Sigmoid colon (tissue), 7 donors: ENCODE data around the gene MRC2. TPM values are rescaled to one million over a fixed set of nuclear protein-coding genes. Genes with fewer than 3 reads are reported as not detected.

Experiments used
- DNase-seq: peaks from one replicate; pipeline ENCODE4 v3.0.0-alpha.2; 2019
- H3K27ac ChIP-seq, 4 donors: fragments of 200-600 bp; sonication (generic); one replicate each; pipeline ENCODE4 v1.5.1; 2016 to 2019; ENCODE audit warnings: mild to moderate bottlenecking in 1 of 4
- H3K27me3 ChIP-seq, 3 donors: fragments of 200-600 bp; sonication (generic); one replicate each; pipeline ENCODE4 v1.5.1; 2019; ENCODE audit warnings: mild to moderate bottlenecking in 1 of 3
- H3K36me3 ChIP-seq, 4 donors: fragments of 200-600 bp; sonication (generic); one replicate each; pipeline ENCODE4 v1.5.1; 2016 to 2019
- H3K4me1 ChIP-seq, 4 donors: fragments of 200-600 bp; sonication (generic); one replicate each; pipeline ENCODE4 v1.5.1; 2017 to 2019
- H3K4me3 ChIP-seq, 4 donors: fragments of 200-600 bp; sonication (generic); one replicate each; pipeline ENCODE4 v1.5.1; 2017 to 2019; ENCODE audit warnings: mild to moderate bottlenecking in 2 of 4, moderate library complexity in 1 of 4
- H3K9me3 ChIP-seq, 4 donors: fragments of 200-600 bp in 3 of 4; sonication (generic) in 3 of 4; one replicate each; pipeline versions ENCODE4 v1.5.1 to v1.6.1; 2013 to 2019
- CTCF ChIP-seq, 4 experiments: fragments of 450-650 bp in 3 of 4; fragments of 200-600 bp in 1 of 4; IDR thresholded peaks; one replicate each; pipeline ENCODE4 v1.5.1; 2016 to 2019; ENCODE audit warnings: antibody characterized with exemption in 4 of 4, mild to moderate bottlenecking in 3 of 4, moderate library complexity in 2 of 4
- EP300 ChIP-seq, 4 donors: sonication (generic); formaldehyde crosslinking; IDR thresholded peaks; one replicate each; pipeline ENCODE4 v1.6.1; 2017; ENCODE audit warnings: antibody characterized with exemption in 4 of 4
- POLR2A ChIP-seq, 2 donors: fragments of 450-650 bp; IDR thresholded peaks; one replicate each; pipeline ENCODE4 v1.6.1; 2016; ENCODE audit warnings: antibody characterized with exemption in 2 of 2, mild to moderate bottlenecking in 2 of 2, moderate library complexity in 2 of 2
- POLR2AphosphoS5 ChIP-seq, 4 donors: sonication (generic); formaldehyde crosslinking; IDR thresholded peaks; one replicate each; pipeline ENCODE4 v1.6.1; 2017; ENCODE audit warnings: antibody characterized with exemption in 4 of 4
- WGBS, 2 donors: extraction: QIAGEN DNeasy Blood & Tissue Kit; methylation state at CpG; one replicate each; pipeline ENCODE4 v1.1.7; 2013; 5-methylcytosine and 5-hydroxymethylcytosine counted together
- intact Hi-C: fragments of 100-400 bp; cut with DNase I; formaldehyde crosslinking; loops from one replicate; pipeline ENCODE4 v1.15.1; 2023
- polyA plus RNA-seq, 3 donors: library from polyadenylated mRNA; stranded (reverse); fragments of 200-250 nt; gene quantifications; one replicate each; pipeline ENCODE4 v1.2.3, GENCODE V29; 2013
- total RNA-seq, 4 donors: library from RNA; depleted of rRNA; stranded (reverse); fragments of >200 nt; gene quantifications; one replicate each; pipeline ENCODE4 v1.1.0, GENCODE V29; 2016
- donor health status: healthy with polysubstance abuse.
- donor health status: Bipolar disorder and iron deficiency.
- donor health status: healthy.

Gene MRC2
- total and polyA plus RNA-seq, 7 donors: 2.5 to 94.4 (median 19.6) TPM

- DNase-seq: no peak
- Histone ChIP-seq H3K4me3 (no peak overlapping the region), H3K36me3 (no peaks in the 10 kb centered on the region), H3K27me3 (peaks cover 8 to 35% (median 30%) of the 10 kb centered on the region in 3 donors), H3K4me1 (peaks cover 0 to 31% (median 20%) of the 10 kb centered on the region in 4 donors), H3K27ac (peak overlapping the region in 1 of 4 donors; percentile 46), H3K9me3 (no peaks in the 10 kb centered on the region)
- whole genome bisulfite sequencing, 2 donors: 77 to 85% methylated on average over 19 of the region's 19 CpGs
- TF ChIP-seq EP300 (IDR thresholded peaks at IDR 0.05) (no peak), CTCF (IDR thresholded peaks at IDR 0.05) (no peak)
- intact Hi-C loops: no loop called here
Observed at GRCh38 chr17:62625184-62625869, 2.1 kb upstream of the MRC2 start.

- no peak for TF ChIP-seq POLR2AphosphoS5 (IDR thresholded peaks at IDR 0.05)
- no peak for TF ChIP-seq CTCF (IDR thresholded peaks at IDR 0.05)
- no peak for TF ChIP-seq EP300 (IDR thresholded peaks at IDR 0.05)
- no peak for TF ChIP-seq POLR2A (IDR thresholded peaks at IDR 0.05)
- no peaks in the 10 kb centered on the region for H3K9me3 ChIP-seq
- H3K36me3 ChIP-seq: no peaks in the 10 kb centered on the region
- intact Hi-C loops: no loop called here
- 75 to 81% methylated on average over 4 of the region's 4 CpGs for WGBS, 2 donors
- peaks cover 0 to 31% (median 20%) of the 10 kb centered on the region in 4 donors for H3K4me1 ChIP-seq
- peak overlapping the region in 3 of 4 donors; percentile 6 to 66 (median 46) for H3K27ac ChIP-seq
- no peak overlapping the region for H3K4me3 ChIP-seq
- no peak for DNase-seq
- H3K27me3 ChIP-seq: peaks cover 8 to 35% (median 30%) of the 10 kb centered on the region in 3 donors
Observed at GRCh38 chr17:62625870-62626200, 1.6 kb upstream of the MRC2 start.

DNA sequence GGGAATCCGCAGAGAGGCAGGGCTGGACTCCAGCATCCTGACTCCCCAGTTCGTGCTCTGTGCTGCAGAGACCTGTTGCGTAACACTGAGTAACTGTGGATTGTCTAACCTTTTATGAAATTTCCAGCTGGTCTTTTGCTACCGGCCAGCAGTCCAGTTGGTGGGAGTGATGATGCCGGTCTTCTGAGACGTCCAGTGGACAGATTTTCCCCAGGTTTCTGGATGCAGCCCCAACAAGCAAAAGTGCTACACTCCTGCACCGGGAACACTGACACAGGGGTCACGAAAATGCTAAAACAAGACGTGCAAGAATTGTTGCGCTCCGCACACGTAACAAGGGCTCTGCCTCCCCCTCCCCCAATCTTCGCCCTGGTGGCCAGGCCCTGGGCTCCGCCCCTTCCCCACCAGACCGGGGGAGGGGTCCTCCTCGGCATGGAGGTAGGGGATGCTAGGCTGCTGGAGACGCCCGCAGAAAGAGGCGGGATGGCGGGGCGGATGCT lies 701 bp upstream of the MRC2 start:
- peaks cover 8 to 35% (median 30%) of the 10 kb centered on the region in 3 donors for H3K27me3 ChIP-seq
- DNase-seq: peak; percentile 92
- intact Hi-C loops: no loop called here

GRCh38 chr17:62627904-62628633 lies 599 bp downstream of the MRC2 start:
- no peaks in the 10 kb centered on the region for H3K36me3 ChIP-seq
- no peaks in the 10 kb centered on the region for H3K9me3 ChIP-seq
- H3K4me1 ChIP-seq: peaks cover 0 to 34% (median 20%) of the 10 kb centered on the region in 4 donors
- DNase-seq: peak; percentile 87
- peaks cover 8 to 35% (median 30%) of the 10 kb centered on the region in 3 donors for H3K27me3 ChIP-seq
- intact Hi-C loops: no loop called here
- H3K4me3 ChIP-seq: peak overlapping the region; percentile 26 to 57 (median 51)
- peak in 1 of 4 donors; percentile 3 for TF ChIP-seq POLR2AphosphoS5 (IDR thresholded peaks at IDR 0.05)
- TF ChIP-seq POLR2A (IDR thresholded peaks at IDR 0.05): no peak
- TF ChIP-seq CTCF (IDR thresholded peaks at IDR 0.05): no peak
- WGBS, 2 donors: 1 to 2% methylated on average over 61 of the region's 61 CpGs
- peak overlapping the region; percentile 66 to 88 (median 79) for H3K27ac ChIP-seq

More for the DNA sequence above, 701 bp upstream of the MRC2 start:
- H3K4me1 ChIP-seq: peaks cover 0 to 34% (median 20%) of the 10 kb centered on the region in 4 donors
- no peaks in the 10 kb centered on the region for H3K36me3 ChIP-seq
- TF ChIP-seq POLR2A (IDR thresholded peaks at IDR 0.05) (no peak), POLR2AphosphoS5 (IDR thresholded peaks at IDR 0.05) (peak; percentile 30 to 58 (median 55)), EP300 (IDR thresholded peaks at IDR 0.05) (no peak), CTCF (IDR thresholded peaks at IDR 0.05) (no peak)
- peak overlapping the region; percentile 66 to 88 (median 79) for H3K27ac ChIP-seq
- WGBS, 2 donors: 11 to 13% methylated on average over 21 of the region's 21 CpGs
- H3K4me3 ChIP-seq: peak overlapping the region; percentile 26 to 57 (median 51)
- H3K9me3 ChIP-seq: no peaks in the 10 kb centered on the region
